Measurements from ENCODE around the gene PROSER3. TPM values are rescaled to one million over a fixed set of nuclear protein-coding genes. Genes with fewer than 3 reads are reported as not detected.

Gene PROSER3
- total and polyA plus RNA-seq, 8 donors, result 19.0 to 22.2 (median 21.0) TPM

DNA sequence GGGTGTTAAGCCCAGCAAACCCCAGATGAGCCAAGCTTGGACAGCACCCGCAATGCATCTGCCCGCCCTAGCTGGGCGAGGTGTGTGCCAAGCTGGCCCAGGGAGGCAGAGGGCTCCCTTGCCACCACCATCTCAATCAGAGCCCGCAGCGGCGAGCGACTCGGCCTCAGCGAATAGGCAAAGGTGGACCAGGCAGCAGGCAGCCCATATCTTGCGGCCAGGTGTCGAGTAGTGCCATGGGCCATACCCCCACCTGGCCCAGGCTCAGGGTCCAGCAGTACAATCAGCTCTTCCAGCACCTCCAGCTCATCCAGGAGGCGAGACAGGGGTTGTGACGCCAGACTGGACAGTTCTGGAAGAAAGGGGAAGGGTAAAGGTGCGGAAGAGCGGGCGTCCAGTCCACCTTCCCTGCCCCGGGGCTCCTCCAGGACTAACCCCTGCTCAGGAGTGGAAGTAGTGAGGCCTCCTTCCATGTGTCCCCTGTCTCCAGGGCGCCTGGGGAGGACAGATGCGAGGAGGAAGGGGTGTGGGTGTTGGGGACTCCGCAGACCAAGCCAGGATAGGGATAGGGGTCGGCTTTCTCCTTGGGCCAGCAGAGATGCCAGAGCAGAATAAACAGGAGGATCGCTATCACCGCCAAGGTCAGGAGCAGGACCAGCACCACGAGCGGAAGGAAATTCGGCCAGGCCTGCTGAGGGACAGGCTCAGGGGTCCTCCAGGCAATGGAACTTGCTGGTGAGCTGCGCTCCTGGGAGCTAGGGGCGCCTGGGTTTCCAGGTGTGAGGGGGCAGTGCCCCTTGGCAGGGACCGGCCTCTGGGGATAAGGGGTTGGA, 18.5 kb upstream of the PROSER3 start:
- H3K27ac ChIP-seq, result peak overlapping the region; percentile 76 to 94
- DNase-seq (peak in 1 of 4 donors; percentile 80), ATAC-seq (no peak)
- intact Hi-C loops (cut with DNase I), result no loop called here
- H3K4me3 ChIP-seq, result peak overlapping the region; percentile 63 to 67
- TF ChIP-seq, protein P1, sequence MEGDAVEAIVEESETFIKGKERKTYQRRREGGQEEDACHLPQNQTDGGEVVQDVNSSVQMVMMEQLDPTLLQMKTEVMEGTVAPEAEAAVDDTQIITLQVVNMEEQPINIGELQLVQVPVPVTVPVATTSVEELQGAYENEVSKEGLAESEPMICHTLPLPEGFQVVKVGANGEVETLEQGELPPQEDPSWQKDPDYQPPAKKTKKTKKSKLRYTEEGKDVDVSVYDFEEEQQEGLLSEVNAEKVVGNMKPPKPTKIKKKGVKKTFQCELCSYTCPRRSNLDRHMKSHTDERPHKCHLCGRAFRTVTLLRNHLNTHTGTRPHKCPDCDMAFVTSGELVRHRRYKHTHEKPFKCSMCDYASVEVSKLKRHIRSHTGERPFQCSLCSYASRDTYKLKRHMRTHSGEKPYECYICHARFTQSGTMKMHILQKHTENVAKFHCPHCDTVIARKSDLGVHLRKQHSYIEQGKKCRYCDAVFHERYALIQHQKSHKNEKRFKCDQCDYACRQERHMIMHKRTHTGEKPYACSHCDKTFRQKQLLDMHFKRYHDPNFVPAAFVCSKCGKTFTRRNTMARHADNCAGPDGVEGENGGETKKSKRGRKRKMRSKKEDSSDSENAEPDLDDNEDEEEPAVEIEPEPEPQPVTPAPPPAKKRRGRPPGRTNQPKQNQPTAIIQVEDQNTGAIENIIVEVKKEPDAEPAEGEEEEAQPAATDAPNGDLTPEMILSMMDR (IDR thresholded peaks at IDR 0.05), result no peak
- H3K4me1 ChIP-seq, result peaks cover 6 to 54% of the 10 kb centered on the region in 2 donors
- H3K27me3 ChIP-seq, result no peaks in the 10 kb centered on the region
- peaks cover 0 to 49% of the 10 kb centered on the region in 2 donors for H3K36me3 ChIP-seq
- no peaks in the 10 kb centered on the region for H3K9me3 ChIP-seq

DNA sequence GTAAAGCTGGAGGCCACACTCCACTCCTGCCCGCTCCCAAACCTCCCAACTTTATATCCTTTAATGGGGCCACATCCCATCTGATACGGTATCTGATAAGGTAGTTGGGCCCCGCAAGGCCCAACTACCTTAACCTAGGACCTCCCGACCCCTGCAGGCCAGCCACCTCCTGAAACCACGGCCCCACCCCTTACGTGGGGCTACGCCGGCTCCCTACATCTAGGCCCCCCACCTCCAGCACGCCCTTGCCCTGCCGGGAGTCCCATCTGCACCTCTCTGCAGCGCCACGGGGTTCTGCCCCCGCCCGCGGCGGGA, 17.9 kb upstream of the PROSER3 start:
- intact Hi-C loops (cut with DNase I), result no loop called here
- Histone ChIP-seq H3K4me3 (peak overlapping the region; percentile 63 to 67), H3K36me3 (peaks cover 0 to 44% of the 10 kb centered on the region in 2 donors), H3K4me1 (peaks cover 7 to 55% of the 10 kb centered on the region in 2 donors), H3K9me3 (no peaks in the 10 kb centered on the region), H3K27me3 (no peaks in the 10 kb centered on the region), H3K27ac (peak overlapping the region; percentile 76 to 94)
- ATAC-seq (no peak), DNase-seq (no peak)
- TF ChIP-seq, protein P1 (IDR thresholded peaks at IDR 0.05), result no peak

DNA sequence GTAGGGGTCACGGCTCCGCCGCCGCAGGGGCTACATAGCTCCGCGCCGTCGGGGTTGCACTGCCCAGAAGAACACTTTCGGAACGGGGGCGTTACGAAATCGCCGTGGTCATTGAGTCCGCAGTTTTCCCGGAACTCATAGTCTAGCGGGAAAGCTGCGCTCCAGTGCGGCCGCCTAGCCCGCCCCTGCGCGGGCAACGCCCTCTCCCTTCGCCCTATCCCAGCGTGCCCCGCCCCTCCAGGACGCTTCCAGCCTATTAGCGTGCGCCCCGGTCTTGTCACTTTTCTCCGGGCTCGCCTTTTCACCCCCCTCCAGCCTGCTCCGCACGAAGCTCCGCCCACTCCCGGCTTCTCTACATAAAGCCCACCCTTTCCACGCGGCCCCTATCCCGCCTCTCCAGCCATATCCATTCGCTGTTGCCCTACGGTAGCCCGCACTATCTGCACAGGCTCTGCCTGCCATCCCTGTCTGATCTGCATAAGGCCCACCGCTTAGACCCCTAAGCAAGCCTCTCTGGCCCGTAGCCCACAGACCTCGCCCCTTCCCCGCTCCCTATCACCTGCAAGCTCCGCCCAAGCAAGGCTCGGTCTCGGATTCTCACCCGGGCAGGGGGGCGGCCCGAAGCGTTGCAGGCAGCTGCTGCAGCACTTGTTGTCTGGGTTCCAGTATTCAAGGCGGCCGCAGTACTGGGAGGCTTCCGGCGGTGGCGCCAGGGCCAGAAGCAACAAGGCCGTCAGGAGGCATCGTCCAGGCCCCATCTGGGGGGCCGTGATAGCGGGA, 17.4 kb upstream of the PROSER3 start:
- Histone ChIP-seq H3K9me3 (no peaks in the 10 kb centered on the region), H3K27me3 (no peaks in the 10 kb centered on the region), H3K27ac (peak overlapping the region; percentile 76 to 94), H3K4me3 (peak overlapping the region; percentile 63 to 67), H3K4me1 (peaks cover 7 to 55% of the 10 kb centered on the region in 2 donors), H3K36me3 (peaks cover 0 to 38% of the 10 kb centered on the region in 2 donors)
- ATAC-seq (peak; percentile 86), DNase-seq (peak; percentile 96 to 99 (median 98))
- intact Hi-C loops (cut with DNase I), result no loop called here
- TF ChIP-seq, protein P1 (IDR thresholded peaks at IDR 0.05), result no peak

DNA sequence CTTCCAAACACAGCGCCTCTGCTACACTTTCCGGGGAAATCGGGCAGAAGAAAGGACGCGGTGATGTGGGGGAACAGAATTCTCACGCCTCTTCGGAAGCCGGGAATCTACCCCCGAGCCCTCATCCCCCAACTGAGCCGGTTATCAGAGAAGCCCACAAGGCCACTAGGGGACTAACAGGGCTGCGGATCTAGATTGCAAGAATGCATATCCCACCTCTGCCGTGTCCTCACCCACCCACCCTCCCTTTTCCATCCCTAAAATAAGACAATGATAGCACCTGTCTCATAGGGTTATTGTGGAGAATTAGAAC, 16.8 kb upstream of the PROSER3 start:
- H3K36me3 ChIP-seq, result peaks cover 0 to 33% of the 10 kb centered on the region in 2 donors
- no peak for DNase-seq
- intact Hi-C loops (cut with DNase I), result no loop called here
- no peaks in the 10 kb centered on the region for H3K9me3 ChIP-seq
- no peak for ATAC-seq
- H3K27ac ChIP-seq, result peak overlapping the region; percentile 76 to 94
- H3K27me3 ChIP-seq, result no peaks in the 10 kb centered on the region
- peak overlapping the region; percentile 63 to 67 for H3K4me3 ChIP-seq
- H3K4me1 ChIP-seq, result peaks cover 11 to 60% of the 10 kb centered on the region in 2 donors
- TF ChIP-seq, protein P1 (IDR thresholded peaks at IDR 0.05), result no peak

DNA sequence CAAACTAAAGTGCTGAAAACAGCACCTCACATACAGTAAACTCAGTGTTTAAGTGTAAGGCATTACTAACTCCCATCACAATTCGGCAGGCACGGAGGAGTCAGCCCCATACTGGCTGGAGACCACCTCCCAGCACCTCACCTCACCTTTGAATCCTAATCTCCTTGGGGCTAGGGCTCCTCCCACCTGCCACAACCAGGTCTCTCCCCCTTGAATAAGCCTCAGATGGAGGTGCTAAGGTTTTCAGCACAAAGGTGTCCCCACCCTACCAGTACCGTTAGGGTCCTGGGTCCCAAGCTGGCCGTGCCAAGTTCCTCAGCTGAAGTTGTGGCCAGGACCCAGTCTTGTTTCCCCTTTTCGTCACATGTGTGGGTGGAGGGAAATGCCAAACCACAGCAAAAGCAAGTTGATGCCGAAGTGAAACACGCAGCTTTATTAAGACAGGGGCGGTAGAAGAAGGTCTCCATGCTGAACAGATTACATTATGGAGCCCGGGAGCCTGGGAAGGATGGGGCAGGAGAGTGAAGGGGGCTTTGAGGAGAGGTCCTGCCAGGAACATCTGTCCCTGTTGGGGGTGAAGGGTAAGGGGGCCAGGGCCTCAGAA, 15.8 kb upstream of the PROSER3 start, which contains the start of gene IGFLR1:
Gene IGFLR1 (minus strand): TSS at position 332 of the 604 bp plus-strand sequence. CDS start 1,272 bp downstream, outside the sequence.
- TF ChIP-seq, protein P1 (IDR thresholded peaks at IDR 0.05), result no peak
- peak within 1 kb of the TSS; percentile 76 to 94 for H3K27ac ChIP-seq
- no peaks in the 10 kb centered on the region for H3K27me3 ChIP-seq
- H3K4me1 ChIP-seq, result peaks cover 18 to 70% of the 10 kb centered on the region in 2 donors
- ATAC-seq (no peak), DNase-seq (peak in 2 of 4 donors; percentile 73 to 82)
- H3K4me3 ChIP-seq, result peak within 1 kb of the TSS in 1 of 2 donors; percentile 63
- peaks cover 0 to 22% of the 10 kb centered on the region in 2 donors for H3K36me3 ChIP-seq
- intact Hi-C loops (cut with DNase I), result no loop called here
- H3K9me3 ChIP-seq, result no peaks in the 10 kb centered on the region
